ENCODE results near the gene GIT2. TPM values are rescaled to one million over a fixed set of nuclear protein-coding genes. Genes with fewer than 3 reads are reported as not detected.
"Not testable (repeated sequence)": the region's sequence is repeated elsewhere in the genome, so short reads cannot be mapped to it uniquely, and the experiment has no call there.

GIT2 gene
- polyA plus RNA-seq, 1 donor, result 39.7 TPM

GRCh38 chr12:109932878-109933503 lies 63.2 kb downstream of the GIT2 start:
- Histone ChIP-seq H3K27ac (ENCODE audit: low read length) (no peak overlapping the region), H3K9me3 (ENCODE audit: control insufficient read depth, low read depth, low read length) (no peaks in the 10 kb centered on the region), H3K36me3 (ENCODE audit: control insufficient read depth, insufficient read depth, low read length) (peaks cover 62% of the 10 kb centered on the region), H3K4me1 (ENCODE audit: control insufficient read depth, insufficient read depth, low read length) (no peaks in the 10 kb centered on the region), H3K4me3 (ENCODE audit: low read length) (no peak overlapping the region), H3K27me3 (ENCODE audit: control insufficient read depth, insufficient read depth, low read length) (no peaks in the 10 kb centered on the region)
- no CpG with 5 or more reads among the region's 14 CpGs for WGBS (ENCODE audit: insufficient coverage, low lambda C conversion rate)
- DNase-seq, result no peak

DNA sequence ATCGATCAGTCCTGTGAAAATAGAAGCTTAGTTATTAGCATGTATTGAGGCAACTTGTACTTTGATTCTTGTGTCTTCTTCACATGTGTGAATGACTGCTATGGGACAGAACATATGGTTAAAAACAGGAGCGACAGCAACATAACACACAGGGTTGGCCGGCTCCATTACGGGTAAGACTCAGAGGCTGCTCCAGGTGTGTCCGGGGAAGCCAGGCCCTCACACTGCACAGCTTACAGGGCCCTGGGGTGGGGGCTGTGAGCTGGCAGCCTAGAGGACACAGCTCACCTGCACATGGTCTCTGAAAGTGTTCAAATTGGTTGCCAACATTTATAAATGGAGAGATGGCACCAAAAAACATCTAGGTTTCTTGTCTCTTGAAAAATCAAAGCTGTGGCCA lies 65.0 kb downstream of the GIT2 start:
- peaks cover 52% of the 10 kb centered on the region for H3K36me3 ChIP-seq (ENCODE audit: control insufficient read depth, insufficient read depth, low read length)
- no peak for DNase-seq
- no peak overlapping the region for H3K4me3 ChIP-seq (ENCODE audit: low read length)
- H3K27ac ChIP-seq (ENCODE audit: low read length), result no peak overlapping the region
- H3K27me3 ChIP-seq (ENCODE audit: control insufficient read depth, insufficient read depth, low read length), result no peaks in the 10 kb centered on the region
- WGBS (ENCODE audit: insufficient coverage, low lambda C conversion rate), result no CpG with 5 or more reads among the region's 5 CpGs
- H3K4me1 ChIP-seq (ENCODE audit: control insufficient read depth, insufficient read depth, low read length), result no peaks in the 10 kb centered on the region
- no peaks in the 10 kb centered on the region for H3K9me3 ChIP-seq (ENCODE audit: control insufficient read depth, low read depth, low read length)

- Histone ChIP-seq H3K4me1 (ENCODE audit: control insufficient read depth, insufficient read depth, low read length) (no peaks in the 10 kb centered on the region), H3K9me3 (ENCODE audit: control insufficient read depth, low read depth, low read length) (no peaks in the 10 kb centered on the region), H3K4me3 (ENCODE audit: low read length) (no peak overlapping the region), H3K27ac (ENCODE audit: low read length) (no peak overlapping the region), H3K27me3 (ENCODE audit: control insufficient read depth, insufficient read depth, low read length) (no peaks in the 10 kb centered on the region), H3K36me3 (ENCODE audit: control insufficient read depth, insufficient read depth, low read length) (peaks cover 48% of the 10 kb centered on the region)
- DNase-seq, result no peak
- 60% methylated on average over 1 of the region's 16 CpGs for WGBS (ENCODE audit: insufficient coverage, low lambda C conversion rate)
These were observed 66.0 kb downstream of the GIT2 start for GRCh38 chr12:109930028-109930800.

- not testable (repeated sequence) for H3K4me1 ChIP-seq (ENCODE audit: control insufficient read depth, insufficient read depth, low read length); H3K27ac ChIP-seq (ENCODE audit: low read length); H3K4me3 ChIP-seq (ENCODE audit: low read length); H3K27me3 ChIP-seq (ENCODE audit: control insufficient read depth, insufficient read depth, low read length); H3K9me3 ChIP-seq (ENCODE audit: control insufficient read depth, low read depth, low read length); DNase-seq
- peaks cover 46% of the 10 kb centered on the region for H3K36me3 ChIP-seq (ENCODE audit: control insufficient read depth, insufficient read depth, low read length)
- 100% methylated on average over 1 of the region's 14 CpGs for WGBS (ENCODE audit: insufficient coverage, low lambda C conversion rate)
These were observed 66.8 kb downstream of the GIT2 start for GRCh38 chr12:109929326-109929725.

DNA sequence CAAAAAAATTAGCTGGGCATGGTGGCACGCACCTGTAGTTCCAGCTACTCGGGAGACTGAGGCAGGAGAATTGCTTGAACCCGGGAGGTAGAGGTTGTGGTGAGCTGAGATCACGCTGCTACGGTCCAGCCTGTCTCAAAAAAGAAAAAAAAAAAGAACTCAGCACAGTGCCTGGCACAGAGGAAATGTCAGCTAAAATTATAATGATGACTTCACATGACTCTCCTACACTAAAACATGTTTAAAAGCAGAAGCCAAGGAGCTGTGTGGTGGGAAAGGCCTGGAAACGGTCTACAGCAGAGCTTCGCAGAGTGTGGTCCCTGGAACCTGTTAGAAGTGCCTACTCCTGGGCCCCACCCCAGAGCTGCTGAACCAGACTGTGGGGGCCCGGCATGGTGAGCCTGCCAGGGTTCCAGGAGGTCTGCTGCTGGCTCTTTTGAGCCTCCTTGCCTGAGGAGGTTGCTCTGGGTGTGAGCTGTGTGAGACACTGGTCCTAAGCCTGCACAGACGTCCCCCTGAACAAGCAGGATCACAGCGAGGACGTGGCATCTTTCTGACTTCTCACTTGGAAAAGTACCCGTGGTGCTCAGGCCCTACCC lies 68.0 kb downstream of the GIT2 start:
- H3K9me3 ChIP-seq (ENCODE audit: control insufficient read depth, low read depth, low read length), result no peaks in the 10 kb centered on the region
- no peak overlapping the region for H3K27ac ChIP-seq (ENCODE audit: low read length)
- no peak for DNase-seq
- WGBS (ENCODE audit: insufficient coverage, low lambda C conversion rate), result no CpG with 5 or more reads among the region's 12 CpGs
- no peaks in the 10 kb centered on the region for H3K4me1 ChIP-seq (ENCODE audit: control insufficient read depth, insufficient read depth, low read length)
- H3K27me3 ChIP-seq (ENCODE audit: control insufficient read depth, insufficient read depth, low read length), result no peaks in the 10 kb centered on the region
- H3K4me3 ChIP-seq (ENCODE audit: low read length), result no peak overlapping the region
- H3K36me3 ChIP-seq (ENCODE audit: control insufficient read depth, insufficient read depth, low read length), result peaks cover 39% of the 10 kb centered on the region

DNA sequence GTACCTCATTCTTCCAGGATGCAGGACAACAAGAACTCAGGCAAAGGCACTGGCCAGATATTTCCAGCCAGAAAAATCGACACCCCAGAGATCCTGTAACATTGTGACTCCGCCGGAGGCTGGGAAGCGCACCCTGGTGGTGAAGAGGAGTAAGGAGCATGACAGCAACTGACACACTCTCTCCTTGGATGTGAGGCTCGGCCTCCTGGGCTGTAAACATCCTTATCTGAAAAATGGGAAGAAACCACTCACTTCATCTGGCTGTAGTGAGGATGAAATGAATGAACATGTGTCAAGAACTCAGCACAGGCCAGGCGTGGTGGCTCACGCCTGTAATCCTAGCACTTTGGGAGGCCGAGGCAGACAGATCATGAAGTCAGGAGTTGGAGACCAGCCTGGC lies 68.5 kb downstream of the GIT2 start:
- no peaks in the 10 kb centered on the region for H3K9me3 ChIP-seq (ENCODE audit: control insufficient read depth, low read depth, low read length)
- H3K4me1 ChIP-seq (ENCODE audit: control insufficient read depth, insufficient read depth, low read length), result no peaks in the 10 kb centered on the region
- H3K4me3 ChIP-seq (ENCODE audit: low read length), result no peak overlapping the region
- DNase-seq, result no peak
- H3K27ac ChIP-seq (ENCODE audit: low read length), result no peak overlapping the region
- peaks cover 34% of the 10 kb centered on the region for H3K36me3 ChIP-seq (ENCODE audit: control insufficient read depth, insufficient read depth, low read length)
- no peaks in the 10 kb centered on the region for H3K27me3 ChIP-seq (ENCODE audit: control insufficient read depth, insufficient read depth, low read length)
- WGBS (ENCODE audit: insufficient coverage, low lambda C conversion rate), result no CpG with 5 or more reads among the region's 8 CpGs

GRCh38 chr12:109926488-109927210 lies 69.5 kb downstream of the GIT2 start:
- Histone ChIP-seq H3K4me1 (ENCODE audit: control insufficient read depth, insufficient read depth, low read length) (no peaks in the 10 kb centered on the region), H3K36me3 (ENCODE audit: control insufficient read depth, insufficient read depth, low read length) (peaks cover 30% of the 10 kb centered on the region), H3K4me3 (ENCODE audit: low read length) (no peak overlapping the region), H3K27ac (ENCODE audit: low read length) (no peak overlapping the region), H3K9me3 (ENCODE audit: control insufficient read depth, low read depth, low read length) (no peaks in the 10 kb centered on the region), H3K27me3 (ENCODE audit: control insufficient read depth, insufficient read depth, low read length) (no peaks in the 10 kb centered on the region)
- WGBS (ENCODE audit: insufficient coverage, low lambda C conversion rate), result no CpG with 5 or more reads among the region's 11 CpGs
- no peak for DNase-seq

DNA sequence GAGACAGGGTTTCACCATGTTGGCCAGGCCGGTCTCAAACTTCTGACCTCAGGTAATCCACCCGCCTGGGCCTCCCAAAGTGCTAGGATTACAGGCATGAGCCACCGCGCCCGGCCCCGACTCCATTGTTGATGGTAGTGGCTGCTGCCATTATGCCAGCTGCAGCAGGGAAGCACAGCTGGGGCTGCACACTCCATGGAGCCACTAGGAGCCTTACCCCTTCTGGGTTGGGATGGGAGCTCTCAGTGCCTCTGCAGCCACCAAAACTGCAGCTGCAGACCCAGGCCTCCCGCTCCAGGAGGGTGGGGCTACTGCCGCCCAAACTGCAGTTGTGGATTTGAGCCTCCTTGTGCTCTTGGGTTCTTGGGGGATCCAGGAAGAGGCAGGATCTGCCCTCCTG lies 70.2 kb downstream of the GIT2 start:
- peaks cover 26% of the 10 kb centered on the region for H3K36me3 ChIP-seq (ENCODE audit: control insufficient read depth, insufficient read depth, low read length)
- no peaks in the 10 kb centered on the region for H3K9me3 ChIP-seq (ENCODE audit: control insufficient read depth, low read depth, low read length)
- H3K27ac ChIP-seq (ENCODE audit: low read length), result no peak overlapping the region
- no peaks in the 10 kb centered on the region for H3K27me3 ChIP-seq (ENCODE audit: control insufficient read depth, insufficient read depth, low read length)
- no peak overlapping the region for H3K4me3 ChIP-seq (ENCODE audit: low read length)
- DNase-seq, result no peak
- no peaks in the 10 kb centered on the region for H3K4me1 ChIP-seq (ENCODE audit: control insufficient read depth, insufficient read depth, low read length)
- WGBS (ENCODE audit: insufficient coverage, low lambda C conversion rate), result no CpG with 5 or more reads among the region's 8 CpGs

DNA sequence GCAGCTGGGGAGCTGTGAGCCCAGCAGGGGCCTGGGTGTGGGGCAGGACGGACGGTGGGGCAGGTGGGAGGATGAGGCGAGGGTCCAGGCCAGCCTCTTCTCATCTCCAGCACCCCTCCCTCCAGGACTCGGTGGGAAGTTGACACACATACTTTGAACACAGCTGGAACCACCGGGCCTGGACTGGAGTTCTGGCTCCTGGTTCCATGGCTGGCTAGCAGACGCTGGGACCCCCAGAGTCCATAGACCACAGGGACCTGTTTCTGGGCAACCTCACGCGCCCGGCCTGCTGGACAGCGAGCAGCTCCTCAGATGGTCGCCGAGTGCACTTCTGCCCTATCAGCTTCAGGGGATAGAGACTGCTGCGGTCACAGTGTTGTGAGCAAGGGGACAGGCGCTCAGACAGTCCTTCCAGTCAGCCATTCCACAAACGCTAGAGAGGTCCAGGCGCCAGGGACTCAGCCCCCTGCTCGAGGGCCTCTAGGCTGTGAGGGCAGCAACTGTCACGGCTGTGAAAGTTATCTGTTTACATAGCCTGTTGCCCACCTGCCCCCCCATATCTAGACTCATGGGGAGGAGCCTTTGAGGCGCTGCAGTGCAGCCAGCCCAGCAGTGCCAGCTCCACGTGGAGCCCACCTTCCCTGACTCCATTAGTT lies 70.9 kb downstream of the GIT2 start:
- H3K4me1 ChIP-seq (ENCODE audit: control insufficient read depth, insufficient read depth, low read length), result no peaks in the 10 kb centered on the region
- peaks cover 26% of the 10 kb centered on the region for H3K36me3 ChIP-seq (ENCODE audit: control insufficient read depth, insufficient read depth, low read length)
- no peak overlapping the region for H3K27ac ChIP-seq (ENCODE audit: low read length)
- no peaks in the 10 kb centered on the region for H3K27me3 ChIP-seq (ENCODE audit: control insufficient read depth, insufficient read depth, low read length)
- H3K9me3 ChIP-seq (ENCODE audit: control insufficient read depth, low read depth, low read length), result no peaks in the 10 kb centered on the region
- no peak for DNase-seq
- whole genome bisulfite sequencing (ENCODE audit: insufficient coverage, low lambda C conversion rate), result no CpG with 5 or more reads among the region's 20 CpGs
- H3K4me3 ChIP-seq (ENCODE audit: low read length), result no peak overlapping the region
